ENCODE results near the gene ARMH2. TPM values are rescaled to one million over a fixed set of nuclear protein-coding genes. Genes with fewer than 3 reads are reported as not detected.
"Not testable (repeated sequence)": the region's sequence is repeated elsewhere in the genome, so short reads cannot be mapped to it uniquely, and the experiment has no call there.

ARMH2 gene
- total RNA-seq, 1 experiment from 2014 or later: not detected

- Histone ChIP-seq H3K4me1 (replicated peaks) (no peaks in the 10 kb centered on the region), H3K4me3 (no peak overlapping the region), H3K27ac (no peak overlapping the region), H3K27me3 (replicated peaks) (no peaks in the 10 kb centered on the region), H3K9me3 (replicated peaks) (no peaks in the 10 kb centered on the region), H3K36me3 (no peaks in the 10 kb centered on the region)
- DNase-seq (ENCODE audit: low read depth in 1 of 2, low spot score in 2 of 2): no peak
Measured at GRCh38 chr6:24752503-24752902, 46.2 kb downstream of the ARMH2 start.

DNA sequence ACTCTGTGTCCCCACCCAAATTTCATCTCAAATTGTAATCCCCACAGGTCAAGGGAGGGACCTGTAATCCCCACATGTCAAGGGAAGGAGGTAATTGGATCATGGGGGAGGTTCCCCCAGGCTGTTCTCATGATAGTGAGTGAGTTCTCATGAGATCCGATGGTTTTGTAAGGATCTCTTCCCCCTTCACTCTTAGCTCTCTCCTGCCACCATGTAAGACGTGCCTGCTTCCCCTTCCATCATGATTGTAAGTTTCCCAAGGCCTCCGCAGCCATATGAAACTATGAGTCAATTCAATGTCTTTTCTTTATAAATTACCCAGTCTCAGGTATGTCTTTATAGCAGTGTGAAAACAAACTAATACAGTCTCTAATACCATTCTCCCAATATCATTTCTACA, 47.8 kb downstream of the ARMH2 start:
- H3K27ac ChIP-seq; H3K36me3 ChIP-seq; H3K4me1 ChIP-seq (replicated peaks); DNase-seq (ENCODE audit: low read depth in 1 of 2, low spot score in 2 of 2); H3K27me3 ChIP-seq (replicated peaks); H3K9me3 ChIP-seq (replicated peaks); H3K4me3 ChIP-seq: not testable (repeated sequence)

- Histone ChIP-seq H3K27ac (no peak overlapping the region), H3K4me1 (replicated peaks) (peaks cover 1% of the 10 kb centered on the region), H3K9me3 (replicated peaks) (no peaks in the 10 kb centered on the region), H3K4me3 (no peak overlapping the region), H3K36me3 (no peaks in the 10 kb centered on the region), H3K27me3 (replicated peaks) (no peaks in the 10 kb centered on the region)
- no peak for DNase-seq (ENCODE audit: low read depth in 1 of 2, low spot score in 2 of 2)
Measured at GRCh38 chr6:24749297-24749696, 49.4 kb downstream of the ARMH2 start.

Other genes with a start within 250 kb of the ARMH2 start
- gene KIAA0319, start 152.7 kb downstream of the ARMH2 start, total RNA-seq (2014; rRNA removed; shearing (Covaris generic)): not detected in 2 replicates
- gene TDP2, start 132.0 kb downstream of the ARMH2 start, total RNA-seq (2014; rRNA removed; shearing (Covaris generic)): 23.4 and 23.6 TPM in 2 replicates
- gene ACOT13, start 131.8 kb downstream of the ARMH2 start, total RNA-seq (2014; rRNA removed; shearing (Covaris generic)): 7.5 and 10.6 TPM in 2 replicates
- gene C6orf62, start 79.8 kb downstream of the ARMH2 start, total RNA-seq (2014; rRNA removed; shearing (Covaris generic)): 94.4 and 124 TPM in 2 replicates
- gene GMNN, start 24.0 kb downstream of the ARMH2 start, total RNA-seq (2014; rRNA removed; shearing (Covaris generic)): 88.5 and 102 TPM in 2 replicates
- 4.5 and 6.2 TPM in 2 replicates for gene RIPOR2, start 137.0 kb upstream of the ARMH2 start, total RNA-seq (2014; rRNA removed; shearing (Covaris generic))